WI38 (cell line): ENCODE measurements around the gene DACT2.

Source experiments
- H3K4me3 ChIP-seq: 2 replicates; pipeline ENCODE4 v1.5.1; 2011; ENCODE audit warnings: low read depth, mild to moderate bottlenecking, control low read depth, low read length
- TF ChIP-seq, protein P1 (sequence below): IDR thresholded peaks from 2 replicates; pipeline ENCODE4 v1.5.1; 2012; ENCODE audit warnings: low read depth, mild to moderate bottlenecking, control low read depth, low read length

The DACT2 gene

DNA sequence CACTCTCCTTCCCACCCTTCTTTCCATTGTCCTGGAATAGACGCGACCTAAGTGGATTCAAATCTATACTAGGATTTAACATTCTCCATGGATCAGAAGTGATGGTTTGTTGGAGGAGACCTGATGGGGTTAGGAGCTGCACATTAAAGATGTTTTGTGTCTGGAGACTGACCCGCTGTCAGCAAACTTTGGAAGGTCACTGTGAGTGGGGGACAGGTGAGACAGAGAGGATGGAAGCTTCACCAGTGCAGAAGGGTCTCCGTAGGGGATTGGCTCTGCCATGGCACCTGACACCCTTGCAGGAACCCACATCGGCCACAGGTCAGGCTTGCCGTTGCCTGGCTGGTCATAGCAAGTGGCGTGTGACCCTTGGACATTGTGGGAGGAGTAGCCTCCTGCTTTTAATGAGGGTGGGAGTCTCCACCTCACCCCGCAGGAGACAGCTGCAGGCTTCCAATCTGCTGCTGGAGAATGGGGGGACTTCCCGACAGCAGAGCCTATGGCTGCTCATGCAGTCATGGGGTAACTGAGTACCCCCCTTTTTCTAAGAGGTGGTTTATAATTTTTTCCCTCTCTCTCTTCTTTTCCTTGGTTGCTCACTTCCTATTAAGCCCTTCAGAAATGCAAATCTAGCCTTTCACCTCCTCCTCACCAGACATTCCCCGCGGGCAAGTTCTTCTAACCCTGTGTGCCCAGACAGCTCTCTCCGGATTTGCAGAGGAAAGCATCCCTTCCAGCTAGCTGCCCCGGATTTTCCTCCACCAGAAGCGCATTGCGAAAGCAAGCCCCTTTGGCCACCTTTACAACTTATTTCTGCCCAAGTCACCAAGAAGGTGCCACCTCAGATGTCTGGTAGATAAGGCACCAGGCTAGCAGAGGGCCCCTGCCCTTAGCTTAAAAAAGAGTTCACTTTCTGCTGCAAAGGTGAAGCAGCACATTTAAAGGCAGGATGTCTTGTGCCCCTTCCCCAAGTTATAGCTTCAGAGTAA is 53.5 kb downstream of the DACT2 start:
- TF ChIP-seq, protein P1, sequence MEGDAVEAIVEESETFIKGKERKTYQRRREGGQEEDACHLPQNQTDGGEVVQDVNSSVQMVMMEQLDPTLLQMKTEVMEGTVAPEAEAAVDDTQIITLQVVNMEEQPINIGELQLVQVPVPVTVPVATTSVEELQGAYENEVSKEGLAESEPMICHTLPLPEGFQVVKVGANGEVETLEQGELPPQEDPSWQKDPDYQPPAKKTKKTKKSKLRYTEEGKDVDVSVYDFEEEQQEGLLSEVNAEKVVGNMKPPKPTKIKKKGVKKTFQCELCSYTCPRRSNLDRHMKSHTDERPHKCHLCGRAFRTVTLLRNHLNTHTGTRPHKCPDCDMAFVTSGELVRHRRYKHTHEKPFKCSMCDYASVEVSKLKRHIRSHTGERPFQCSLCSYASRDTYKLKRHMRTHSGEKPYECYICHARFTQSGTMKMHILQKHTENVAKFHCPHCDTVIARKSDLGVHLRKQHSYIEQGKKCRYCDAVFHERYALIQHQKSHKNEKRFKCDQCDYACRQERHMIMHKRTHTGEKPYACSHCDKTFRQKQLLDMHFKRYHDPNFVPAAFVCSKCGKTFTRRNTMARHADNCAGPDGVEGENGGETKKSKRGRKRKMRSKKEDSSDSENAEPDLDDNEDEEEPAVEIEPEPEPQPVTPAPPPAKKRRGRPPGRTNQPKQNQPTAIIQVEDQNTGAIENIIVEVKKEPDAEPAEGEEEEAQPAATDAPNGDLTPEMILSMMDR, result no peak
- H3K4me3 ChIP-seq, result no peak overlapping the region

DNA sequence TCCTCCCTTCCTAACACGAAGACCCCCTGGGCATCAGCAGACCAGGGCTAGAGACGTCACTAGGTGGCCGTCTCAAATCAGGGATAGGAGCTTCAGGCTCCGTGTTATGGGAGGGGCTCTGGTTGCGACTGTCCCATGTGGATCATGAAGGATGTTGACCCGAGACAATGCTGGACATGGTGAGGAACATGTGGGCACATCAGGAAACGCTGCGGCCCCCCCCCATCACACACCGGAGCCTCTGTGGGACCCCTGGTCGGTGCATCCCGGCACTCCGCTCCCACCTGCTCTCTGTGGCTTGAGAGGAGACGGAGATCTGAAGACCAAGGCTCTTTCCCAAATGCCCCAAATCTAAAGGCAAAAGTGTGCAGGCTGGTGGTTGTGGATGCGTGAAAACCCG is 54.2 kb downstream of the DACT2 start:
- TF ChIP-seq, protein P1, result no peak
- H3K4me3 ChIP-seq, result no peak overlapping the region

DNA sequence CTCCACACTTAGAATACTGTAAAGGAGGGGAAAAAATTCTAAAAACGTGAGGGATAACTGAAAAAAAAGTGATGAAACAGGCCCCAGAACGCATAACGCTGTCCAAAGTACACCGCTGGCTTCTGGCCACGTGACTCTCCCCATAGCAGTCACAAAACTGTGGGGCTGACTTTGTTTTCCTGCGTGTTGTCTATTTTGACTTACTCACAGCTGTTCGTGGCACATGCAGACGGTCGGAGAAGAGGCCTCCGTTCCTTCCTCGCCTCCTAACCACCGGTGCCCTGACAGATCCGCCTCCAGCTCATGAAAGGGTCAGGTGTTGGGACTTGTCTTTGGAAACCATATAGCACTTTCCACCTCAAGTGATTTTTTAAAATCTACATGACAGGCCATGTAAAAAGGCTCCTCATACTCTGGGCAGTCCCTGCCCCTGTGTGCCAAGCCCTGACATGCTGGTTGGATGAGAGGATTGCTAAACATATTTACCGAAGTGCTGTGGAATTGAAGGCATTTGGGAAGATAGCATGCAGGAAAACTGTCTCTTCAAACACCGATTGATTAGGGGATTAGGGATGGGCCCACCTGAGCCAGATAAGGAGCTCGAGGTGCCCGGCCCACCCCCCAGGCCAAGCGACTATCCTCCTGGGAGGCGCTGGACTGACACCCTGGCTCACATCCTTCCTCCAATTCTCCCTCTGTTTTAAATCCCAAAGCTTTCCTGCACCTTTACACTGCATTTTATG is 54.8 kb downstream of the DACT2 start:
- no peak overlapping the region for H3K4me3 ChIP-seq
- TF ChIP-seq, protein P1, result no peak

DNA sequence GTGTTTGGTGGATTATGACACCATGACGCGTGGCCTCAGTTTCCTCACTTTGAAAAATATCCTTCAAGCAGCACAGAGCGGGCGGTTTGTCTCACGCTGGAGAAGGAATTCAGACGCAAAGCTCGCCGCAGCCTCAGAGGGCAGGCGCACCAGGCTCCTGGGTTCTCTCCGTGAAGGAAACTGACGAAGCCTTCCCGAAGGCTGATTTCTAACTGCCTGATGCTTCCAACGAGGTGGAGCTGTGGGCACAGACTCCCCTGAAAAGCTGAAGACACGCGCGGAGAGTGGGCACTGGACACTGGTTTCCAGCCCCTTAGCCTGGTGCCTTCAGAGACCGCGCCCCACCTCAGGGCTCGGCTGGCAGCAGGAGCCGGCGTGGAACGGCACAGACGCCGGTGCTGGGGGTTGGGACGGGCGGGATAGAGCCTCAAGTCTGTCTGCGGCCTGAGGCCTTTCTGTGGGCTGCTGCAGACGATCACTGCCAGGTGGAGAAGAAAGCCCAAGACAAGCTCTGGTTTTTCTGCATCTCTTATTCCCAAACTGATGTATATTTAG is 56.1 kb downstream of the DACT2 start:
- TF ChIP-seq, protein P1, result no peak
- H3K4me3 ChIP-seq, result no peak overlapping the region

DNA sequence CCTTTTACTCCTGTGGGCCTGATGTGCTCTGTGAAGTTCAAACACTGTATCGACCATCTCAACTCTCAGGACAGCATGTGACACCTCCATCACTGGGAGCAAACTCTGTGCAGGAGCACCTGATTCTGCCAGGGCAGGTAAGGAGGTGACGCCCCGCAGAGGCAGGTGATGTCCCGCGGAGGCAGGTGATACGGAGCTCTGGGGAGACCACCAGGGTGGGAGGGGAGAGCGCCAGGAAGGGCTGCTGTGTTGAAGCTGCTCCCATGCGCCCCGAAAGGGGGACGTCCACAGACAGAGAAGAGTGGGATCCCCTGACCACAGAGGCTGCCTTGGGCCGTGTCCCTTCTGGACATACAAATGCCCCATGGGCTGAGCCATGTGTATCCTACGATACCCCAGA is 58.3 kb downstream of the DACT2 start:
- TF ChIP-seq, protein P1, result no peak
- H3K4me3 ChIP-seq, result no peak overlapping the region

DNA sequence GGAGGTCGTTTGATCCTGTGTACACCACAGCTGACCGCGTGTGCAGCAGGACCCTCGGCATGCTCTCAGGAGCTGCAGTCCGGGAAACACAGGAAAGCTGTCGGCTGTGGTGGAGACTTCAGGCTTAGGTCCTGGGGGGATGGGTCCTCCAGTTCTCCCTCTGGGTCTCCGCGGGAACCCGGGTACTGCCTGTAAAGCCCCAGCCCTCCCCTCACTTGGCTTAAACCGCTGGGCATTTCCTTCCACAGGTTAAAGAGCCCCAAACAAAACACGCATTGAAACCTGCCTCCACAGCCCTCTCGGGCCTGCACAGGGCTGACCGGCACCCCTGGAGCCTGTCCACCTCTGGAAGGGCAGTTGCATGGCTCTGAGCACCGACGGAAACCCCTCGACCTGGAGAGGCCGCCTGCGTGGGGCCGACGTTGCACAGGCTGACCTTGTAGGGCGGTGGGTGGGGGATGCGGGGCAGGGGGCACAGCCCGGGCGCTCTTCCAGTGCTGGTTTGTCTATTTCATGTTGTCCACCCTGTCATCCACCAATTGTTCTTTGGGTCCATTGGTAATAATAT is 59.1 kb downstream of the DACT2 start:
- TF ChIP-seq, protein P1, result no peak
- no peak overlapping the region for H3K4me3 ChIP-seq
